Lower leg skin (tissue), 4 donors: Measurements from ENCODE around the gene SLC25A22. TPM values are rescaled to one million over a fixed set of nuclear protein-coding genes. Genes with fewer than 3 reads are reported as not detected.

Source experiments
- DNase-seq, 2 donors: peaks; one replicate each; pipeline ENCODE4 v3.0.0-alpha.2; 2019; ENCODE audit warnings: low spot score in 2 of 2
- H3K4me3 ChIP-seq: fragments of 200-600 bp; sonication (generic); 2 replicates; pipeline ENCODE4 v1.5.1; 2017; ENCODE audit warnings: mild to moderate bottlenecking, low read depth; ENCODE audit not compliant: poor library complexity, severe bottlenecking
- CTCF ChIP-seq, 3 donors: fragments of 450-650 bp; IDR thresholded peaks; one replicate each; pipeline ENCODE4 v1.5.1; 2016; ENCODE audit warnings: antibody characterized with exemption in 3 of 3, mild to moderate bottlenecking in 3 of 3, moderate library complexity in 2 of 3
- POLR2A ChIP-seq, 2 donors: fragments of 450-650 bp; IDR thresholded peaks; one replicate each; pipeline ENCODE4 v1.6.1; 2016 to 2017; ENCODE audit warnings: antibody characterized with exemption in 2 of 2, mild to moderate bottlenecking in 1 of 2, moderate library complexity in 1 of 2
- WGBS, 2 donors: methylation state at CpG; one replicate each; pipeline ENCODE4 v1.1.5; 2018; 5-methylcytosine and 5-hydroxymethylcytosine counted together
- intact Hi-C: fragments of 100-400 bp; cut with DNase I; formaldehyde crosslinking; loops from one replicate; pipeline ENCODE4 v1.15.0; 2023; ENCODE audit warnings: low total_unique reads
- total RNA-seq, 4 donors: library from RNA; depleted of rRNA; stranded (reverse); fragments of >200 nt; gene quantifications; one replicate each; pipeline ENCODE4 v1.1.0, GENCODE V29; 2016

SLC25A22 gene
- total RNA-seq, 4 donors from 2014 or later = 10.9 to 19.2 (median 14.8) TPM

DNA sequence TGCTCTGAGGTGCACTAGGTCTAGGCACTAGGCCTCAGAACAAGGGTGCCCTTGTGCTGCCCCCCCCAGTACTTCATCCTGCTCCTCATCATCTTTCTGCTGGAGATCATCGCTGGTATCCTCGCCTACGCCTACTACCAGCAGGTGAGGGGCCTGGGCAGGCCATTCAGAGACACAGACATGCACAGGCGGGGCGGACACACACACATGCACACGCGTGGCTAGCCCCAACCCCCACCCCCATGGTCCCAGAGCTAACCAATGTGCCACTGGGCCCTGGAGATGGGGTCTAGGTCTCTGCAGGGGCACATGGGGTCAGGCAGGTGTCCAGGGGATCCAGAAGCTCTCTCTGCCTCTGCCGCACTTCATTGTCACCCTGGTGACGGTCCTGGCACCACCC is 38.6 kb upstream of the SLC25A22 start:
- no peak for DNase-seq
- TF ChIP-seq POLR2A (IDR thresholded peaks at IDR 0.05) (no peak), CTCF (IDR thresholded peaks at IDR 0.05) (no peak)
- no peak overlapping the region for H3K4me3 ChIP-seq
- 77 to 80% methylated on average over 9 of the region's 9 CpGs for WGBS, 2 donors
- intact Hi-C loops = no loop called here

DNA sequence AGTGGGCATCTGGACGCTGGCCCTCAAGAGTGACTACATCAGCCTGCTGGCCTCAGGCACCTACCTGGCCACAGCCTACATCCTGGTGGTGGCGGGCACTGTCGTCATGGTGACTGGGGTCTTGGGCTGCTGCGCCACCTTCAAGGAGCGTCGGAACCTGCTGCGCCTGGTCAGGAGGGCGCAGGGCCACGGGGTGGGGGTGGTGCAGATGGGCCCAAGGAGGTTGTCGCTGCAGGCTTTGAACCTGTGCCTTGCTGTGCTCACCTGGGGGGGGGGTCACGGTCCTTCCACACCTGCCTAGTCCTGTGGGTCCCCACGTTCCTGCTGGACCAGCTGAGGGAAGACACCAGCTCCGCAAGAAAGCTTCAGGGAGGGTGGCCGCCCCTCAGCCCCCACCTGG is 38.2 kb upstream of the SLC25A22 start:
- no peak for DNase-seq
- TF ChIP-seq CTCF (IDR thresholded peaks at IDR 0.05) = no peak
- no peak for TF ChIP-seq POLR2A (IDR thresholded peaks at IDR 0.05)
- 84 to 96% methylated on average over 10 to 11 of the region's 14 CpGs for WGBS, 2 donors
- no peak overlapping the region for H3K4me3 ChIP-seq
- intact Hi-C loops = no loop called here

- 11 to 24% methylated on average over 12 to 31 of the region's 31 CpGs for WGBS, 2 donors
- TF ChIP-seq POLR2A (IDR thresholded peaks at IDR 0.05) (no peak), CTCF (IDR thresholded peaks at IDR 0.05) (no peak)
- no peak for DNase-seq
- intact Hi-C loops = no loop called here
- H3K4me3 ChIP-seq = no peak overlapping the region
Observed at GRCh38 chr11:834371-835316, 36.6 kb upstream of the SLC25A22 start.

DNA sequence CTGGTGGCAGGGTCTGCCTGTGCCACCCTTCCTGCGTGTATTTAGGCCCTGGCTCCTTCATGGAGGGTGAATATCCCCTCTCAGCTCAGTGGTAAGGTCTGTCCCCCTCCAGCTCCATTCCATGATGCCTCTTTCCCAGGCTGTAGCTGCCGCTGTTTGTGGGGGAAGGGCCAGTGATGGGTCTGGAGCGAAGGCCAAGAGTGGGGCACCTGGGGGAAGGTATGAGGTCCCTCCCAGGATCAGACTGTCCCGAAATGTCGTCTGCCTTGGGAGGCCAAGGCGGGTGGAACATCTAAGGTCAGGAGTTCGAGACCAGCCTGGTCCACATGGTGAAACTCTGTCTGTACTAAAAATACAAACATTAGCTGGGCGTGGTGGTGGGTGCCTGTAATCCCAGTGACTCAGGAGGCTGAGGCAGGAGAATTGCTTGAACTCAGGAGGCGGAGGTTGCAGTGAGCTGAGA is 35.8 kb upstream of the SLC25A22 start:
- intact Hi-C loops = no loop called here
- no peak for DNase-seq
- WGBS, 2 donors = 22 to 26% methylated on average over 9 of the region's 9 CpGs
- peak overlapping the region; percentile 55 for H3K4me3 ChIP-seq
- TF ChIP-seq CTCF (IDR thresholded peaks at IDR 0.05) = no peak
- no peak for TF ChIP-seq POLR2A (IDR thresholded peaks at IDR 0.05)

- DNase-seq = peak in 1 of 2 donors; percentile 93
- WGBS, 2 donors = 0 to 2% methylated on average over 5 to 8 of the region's 55 CpGs
- no peak for TF ChIP-seq POLR2A (IDR thresholded peaks at IDR 0.05)
- TF ChIP-seq CTCF (IDR thresholded peaks at IDR 0.05) = no peak
- H3K4me3 ChIP-seq = peak overlapping the region; percentile 55
- intact Hi-C loops = no loop called here
Observed at GRCh38 chr11:833114-833791, 35.2 kb upstream of the SLC25A22 start.
